ENCODE data around the gene IQGAP2.
A peak's percentile ranks its signal among the peaks of the same experiment; 100 is the strongest.

Gene IQGAP2

DNA sequence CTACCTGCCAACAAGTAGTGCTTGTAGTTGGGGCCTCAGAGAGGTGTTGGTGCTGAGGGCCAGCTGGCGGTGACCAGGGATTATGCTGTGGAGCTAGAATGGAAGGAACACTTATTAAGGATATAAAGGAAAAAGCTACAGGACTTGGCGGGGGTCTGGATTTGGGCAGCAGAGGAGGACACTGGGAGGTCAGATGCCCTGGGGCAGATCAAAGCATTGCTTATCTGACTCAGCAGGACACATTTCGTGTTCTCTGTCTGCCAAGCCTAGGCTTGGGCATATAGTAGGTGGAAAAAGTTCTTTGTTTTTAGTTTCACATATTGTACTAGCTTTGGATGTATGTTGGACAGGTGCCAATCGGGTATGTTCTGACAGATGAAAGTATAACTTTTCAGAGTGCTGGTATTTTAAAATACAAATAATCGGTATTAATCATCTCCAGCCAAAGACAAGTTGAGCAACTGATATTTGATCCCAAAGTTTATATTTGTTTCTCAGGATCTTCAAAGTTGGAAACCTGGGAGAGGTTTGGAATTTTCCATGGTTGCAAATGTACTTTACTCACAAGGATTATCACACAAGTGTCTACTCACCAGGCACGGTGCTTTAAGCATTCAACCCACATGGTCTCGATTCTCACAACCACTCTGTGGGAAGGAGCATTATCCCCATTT lies 69.4 kb downstream of the IQGAP2 start:
- DNase-seq (ENCODE audit: insufficient read length, low spot score) (no peak), FAIRE-seq (no peak)

DNA sequence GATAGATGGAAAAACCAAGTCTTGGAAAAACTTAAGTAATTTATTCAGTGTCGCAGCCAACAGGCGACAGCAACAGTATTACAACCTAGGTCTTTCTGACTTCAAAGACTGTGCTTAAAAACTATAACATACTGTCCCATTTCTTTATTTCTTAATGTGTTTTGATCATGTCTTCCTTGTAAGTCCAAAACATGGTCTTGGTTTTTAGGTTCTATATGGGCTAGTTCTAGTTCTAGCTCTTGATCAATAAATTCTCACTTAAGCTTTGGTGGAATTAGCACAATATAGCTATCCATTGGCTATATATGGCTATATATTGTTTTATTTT lies 69.9 kb downstream of the IQGAP2 start:
- FAIRE-seq: no peak
- no peak for DNase-seq (ENCODE audit: insufficient read length, low spot score)

DNA sequence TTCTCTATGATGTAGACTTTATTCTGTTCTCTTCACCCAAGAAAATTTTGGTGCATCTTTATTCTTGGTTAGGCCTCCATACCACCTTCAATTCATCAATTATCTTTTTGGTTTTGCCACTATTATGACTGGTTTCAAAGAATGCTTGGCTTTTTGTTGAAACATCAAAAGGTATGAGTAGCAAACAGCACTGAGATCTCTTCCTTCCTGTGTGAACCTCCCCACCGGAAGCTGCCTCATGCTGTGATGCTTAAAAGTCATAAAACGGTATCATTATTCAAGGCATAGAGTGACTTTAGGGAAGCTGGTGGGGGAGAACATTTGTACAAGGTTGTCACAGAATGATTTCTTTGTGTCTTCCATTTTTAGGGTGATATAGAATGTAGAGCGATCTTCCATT lies 70.6 kb downstream of the IQGAP2 start:
- DNase-seq (ENCODE audit: insufficient read length, low spot score) (peak; percentile 14), FAIRE-seq (peak; percentile 45)

DNA sequence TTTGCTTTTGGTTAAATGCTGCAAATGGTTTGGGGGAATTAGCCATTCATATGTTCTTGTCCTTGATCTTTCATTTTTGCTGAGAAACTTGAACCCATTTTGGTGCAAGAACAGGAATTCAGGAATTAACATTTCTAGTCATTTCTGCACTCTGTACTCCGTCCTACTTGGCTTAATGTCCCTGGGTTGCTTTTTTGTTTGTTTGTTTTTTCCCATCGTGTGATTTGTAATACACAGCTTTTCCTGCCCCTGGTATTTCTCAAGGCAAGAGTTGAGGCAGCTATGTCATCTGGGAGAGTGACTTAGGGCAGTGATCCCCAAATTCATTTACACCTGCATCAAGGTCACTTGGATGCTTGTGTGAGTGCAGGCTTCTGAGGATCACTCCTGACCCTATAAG lies 71.3 kb downstream of the IQGAP2 start:
- DNase-seq (ENCODE audit: insufficient read length, low spot score): no peak
- FAIRE-seq: no peak

DNA sequence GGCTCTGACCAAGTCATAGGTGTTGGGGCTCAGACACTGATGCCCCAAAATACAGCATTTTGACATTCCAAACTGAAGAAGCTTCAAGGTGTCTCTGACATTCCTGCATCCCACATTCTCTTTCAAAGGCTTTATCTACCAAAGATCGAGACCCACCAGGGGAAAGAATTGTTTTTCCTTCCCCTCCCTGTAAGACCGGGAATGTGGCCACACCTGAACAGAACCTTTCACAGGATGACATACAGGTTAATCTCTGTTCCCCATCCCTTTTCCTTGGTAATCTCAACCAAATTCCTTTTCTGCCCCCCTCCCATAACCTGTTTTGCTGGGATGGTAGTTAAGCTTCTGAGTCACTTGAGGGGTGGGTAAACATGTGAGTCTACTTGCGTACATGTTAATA lies 72.3 kb downstream of the IQGAP2 start:
- no peak for FAIRE-seq
- no peak for DNase-seq (ENCODE audit: insufficient read length, low spot score)

DNA sequence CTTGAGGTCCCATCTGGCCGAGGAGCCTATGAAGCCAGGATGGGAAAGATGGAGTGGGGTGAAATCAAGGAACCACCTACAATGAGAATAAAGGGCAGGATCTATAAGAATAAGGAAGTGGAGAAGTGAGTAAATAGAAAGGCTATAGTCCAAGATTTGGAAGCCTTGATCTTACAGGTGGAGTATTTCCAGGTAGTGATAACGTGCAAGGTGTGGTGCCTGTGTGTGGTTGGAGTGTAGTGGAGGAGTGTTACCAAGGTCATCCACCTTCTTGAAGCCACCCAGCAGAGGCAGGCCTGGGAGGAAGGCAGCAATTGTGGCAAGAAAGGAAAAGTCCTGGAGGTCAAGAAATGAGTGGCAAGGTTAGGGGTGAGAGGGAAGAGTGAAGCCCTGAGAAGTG lies 72.9 kb downstream of the IQGAP2 start:
- no peak for DNase-seq (ENCODE audit: insufficient read length, low spot score)
- FAIRE-seq: no peak

DNA sequence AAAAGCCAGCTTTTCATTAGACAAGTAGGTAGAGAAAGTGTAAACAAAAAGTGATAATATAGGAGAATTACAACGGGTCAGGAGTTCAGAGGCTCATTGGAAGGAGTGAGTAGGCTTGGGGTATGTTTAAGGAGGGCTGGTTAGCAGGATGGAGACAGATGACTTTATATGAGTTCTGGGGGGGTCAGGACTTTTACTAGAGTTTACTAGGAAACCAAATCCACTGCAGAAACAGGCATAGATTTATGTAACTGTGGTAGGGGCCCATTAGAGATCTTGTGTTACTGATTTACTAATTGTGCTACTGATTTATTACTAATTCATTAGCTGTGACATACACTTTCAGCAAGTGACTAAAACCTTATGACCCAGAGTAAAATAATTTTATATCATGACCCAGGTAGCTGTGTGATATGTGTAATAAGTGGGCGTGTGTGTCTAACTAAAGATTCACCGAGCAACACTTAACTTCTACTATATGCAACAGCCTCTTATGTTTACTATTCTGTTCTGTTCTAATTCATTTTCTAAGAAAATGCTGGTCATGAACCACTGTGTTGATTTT lies 73.5 kb downstream of the IQGAP2 start:
- DNase-seq (ENCODE audit: insufficient read length, low spot score) (no peak), FAIRE-seq (no peak)

DNA sequence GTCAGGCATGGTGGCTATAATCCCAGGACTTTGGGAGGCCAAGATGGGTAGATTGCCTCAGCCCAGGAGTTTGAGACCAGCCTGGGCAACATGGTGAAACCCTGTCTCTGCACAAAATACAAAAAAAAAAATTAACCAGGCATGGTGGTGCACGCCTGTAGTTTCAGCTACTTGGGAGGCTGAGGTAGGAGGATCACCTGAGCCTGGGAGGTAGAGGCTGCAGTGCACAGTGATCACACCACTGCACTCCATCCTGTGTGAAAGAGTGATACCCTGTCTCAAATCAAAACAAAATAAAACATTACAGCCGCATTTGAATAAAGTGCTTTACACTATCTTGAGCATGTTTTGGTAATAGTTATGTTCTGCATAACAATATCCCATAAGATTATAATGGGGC lies 74.0 kb downstream of the IQGAP2 start:
- FAIRE-seq (no peak), DNase-seq (ENCODE audit: insufficient read length, low spot score) (no peak)

DNA sequence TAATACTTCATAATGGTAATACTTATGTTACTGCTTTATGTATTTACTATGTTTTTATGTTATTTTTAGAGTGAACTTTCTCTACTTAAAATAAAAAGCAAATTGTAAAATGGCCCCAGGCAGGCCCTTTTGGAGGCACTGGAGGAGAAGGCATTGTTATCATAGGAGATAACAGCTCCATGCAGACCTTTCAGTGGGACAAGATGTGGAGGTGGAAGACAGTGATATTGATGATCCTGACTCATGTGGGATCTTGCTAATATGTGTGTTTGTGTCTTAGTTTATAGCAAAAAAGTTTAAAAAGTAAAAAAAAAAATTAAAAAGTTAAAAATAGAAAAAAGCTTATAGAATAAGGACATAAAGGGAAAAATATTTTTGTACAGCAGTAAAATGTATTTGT lies 74.5 kb downstream of the IQGAP2 start:
- FAIRE-seq (no peak), DNase-seq (ENCODE audit: insufficient read length, low spot score) (no peak)

DNA sequence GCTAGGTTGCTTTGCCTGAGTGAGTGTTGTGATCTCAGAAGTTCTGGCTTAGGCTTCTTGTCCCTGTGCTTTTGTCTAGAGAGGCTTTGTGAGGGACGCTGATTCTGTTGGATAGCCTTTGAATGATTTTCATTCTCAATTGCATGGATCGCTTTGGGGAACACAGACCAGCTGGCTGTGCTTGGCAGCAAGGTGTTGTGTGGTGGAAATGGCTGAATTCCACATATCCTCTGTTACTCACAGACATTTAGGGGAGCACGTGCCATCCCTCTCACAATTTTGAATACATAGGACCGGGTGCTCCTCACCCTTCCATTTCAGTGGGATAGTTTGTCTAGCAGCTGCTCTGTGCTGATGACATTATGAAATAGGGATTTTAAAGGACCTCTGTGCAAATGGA lies 76.2 kb downstream of the IQGAP2 start:
- DNase-seq (ENCODE audit: insufficient read length, low spot score): no peak
- FAIRE-seq: no peak

DNA sequence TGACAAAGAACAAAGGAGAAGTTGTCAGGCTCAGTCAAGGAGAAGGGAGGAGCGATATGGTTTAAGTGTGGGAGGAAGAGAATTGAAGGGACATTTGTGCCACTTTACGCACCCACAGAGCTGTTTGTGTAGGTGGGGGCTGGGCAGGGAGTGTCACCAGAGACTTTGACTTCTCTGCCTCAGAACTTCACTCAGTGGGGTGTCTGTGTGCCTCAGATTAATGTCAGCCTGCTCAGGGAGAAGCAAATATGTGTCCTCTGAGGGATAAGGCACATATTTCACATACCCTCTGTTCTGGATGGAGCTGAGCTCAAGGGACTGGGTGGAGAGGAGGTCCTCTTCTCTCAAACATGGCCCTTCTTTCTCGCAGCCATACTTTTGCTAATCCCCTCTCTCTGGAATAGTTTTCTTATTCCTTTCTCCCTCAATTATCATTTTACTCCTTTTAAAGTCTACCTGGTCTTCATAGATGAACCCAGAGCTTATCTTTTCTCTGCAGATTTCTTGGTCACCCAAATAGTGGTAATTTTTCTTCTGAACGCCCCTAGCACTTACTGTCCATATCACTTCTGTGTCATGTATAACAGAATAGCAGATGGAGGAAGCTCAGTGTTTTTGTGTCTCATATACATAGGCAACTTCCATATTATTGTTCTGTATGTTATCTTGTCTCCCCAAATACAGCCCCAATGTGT lies 77.0 kb downstream of the IQGAP2 start:
- DNase-seq (ENCODE audit: insufficient read length, low spot score) (no peak), FAIRE-seq (no peak)

DNA sequence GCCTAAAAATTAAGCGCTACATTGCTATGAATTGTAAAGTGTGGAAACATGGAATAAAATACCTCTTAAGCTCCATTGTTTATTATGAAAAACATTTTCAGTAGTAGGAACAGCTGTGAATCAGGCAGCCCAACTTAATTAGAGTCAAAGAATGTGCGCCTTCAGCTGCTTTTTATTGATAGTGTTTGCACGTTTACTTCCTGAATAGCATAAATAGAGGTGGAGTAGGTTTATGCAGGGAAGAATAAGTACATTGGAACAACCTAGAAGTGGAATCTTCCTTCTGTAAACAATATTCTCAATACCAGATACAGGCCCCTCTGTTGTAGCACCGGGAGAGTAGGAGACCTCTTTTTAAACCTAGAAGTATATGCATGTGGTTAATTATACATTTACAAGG lies 79.9 kb downstream of the IQGAP2 start:
- DNase-seq (ENCODE audit: insufficient read length, low spot score) (no peak), FAIRE-seq (no peak)

DNA sequence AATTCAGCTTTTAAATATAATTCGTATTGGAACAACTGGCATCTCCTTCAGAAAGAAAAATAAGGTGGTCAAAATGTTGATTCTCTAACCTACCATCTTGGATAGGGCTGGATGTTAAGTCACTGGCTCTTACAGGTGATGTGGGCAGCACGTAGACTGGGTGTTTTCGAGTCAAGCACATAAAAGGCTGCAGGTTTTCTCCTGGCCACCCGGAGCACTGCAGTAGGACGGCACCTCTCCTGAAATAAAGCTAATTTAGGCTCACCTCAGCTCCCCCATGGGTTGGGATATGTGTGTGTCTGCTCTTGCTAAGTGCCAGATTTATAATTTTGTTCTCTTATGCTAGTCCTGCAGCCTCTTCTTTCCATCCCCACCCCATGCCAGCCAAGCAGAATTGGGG lies 80.3 kb downstream of the IQGAP2 start:
- FAIRE-seq (no peak), DNase-seq (ENCODE audit: insufficient read length, low spot score) (no peak)

DNA sequence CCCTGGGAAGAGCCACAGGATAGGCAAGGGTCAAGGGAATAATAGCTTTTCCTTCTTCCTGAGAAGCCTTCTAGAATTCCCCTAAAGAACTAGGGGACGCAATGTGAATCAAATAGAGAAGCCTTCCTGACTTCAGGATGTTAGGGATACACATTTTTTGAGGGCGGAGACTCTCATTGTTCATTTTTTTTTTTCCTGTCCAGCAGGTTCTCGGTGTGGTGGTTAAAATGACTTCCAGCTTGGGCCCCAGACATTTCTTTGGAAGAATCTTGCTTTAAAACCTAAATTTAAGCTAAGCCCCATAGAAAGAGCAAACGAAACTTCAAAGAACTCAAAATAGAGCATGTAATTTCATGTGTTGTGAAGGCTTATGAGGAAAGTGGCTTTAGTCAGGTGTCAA lies 80.8 kb downstream of the IQGAP2 start:
- no peak for FAIRE-seq

DNA sequence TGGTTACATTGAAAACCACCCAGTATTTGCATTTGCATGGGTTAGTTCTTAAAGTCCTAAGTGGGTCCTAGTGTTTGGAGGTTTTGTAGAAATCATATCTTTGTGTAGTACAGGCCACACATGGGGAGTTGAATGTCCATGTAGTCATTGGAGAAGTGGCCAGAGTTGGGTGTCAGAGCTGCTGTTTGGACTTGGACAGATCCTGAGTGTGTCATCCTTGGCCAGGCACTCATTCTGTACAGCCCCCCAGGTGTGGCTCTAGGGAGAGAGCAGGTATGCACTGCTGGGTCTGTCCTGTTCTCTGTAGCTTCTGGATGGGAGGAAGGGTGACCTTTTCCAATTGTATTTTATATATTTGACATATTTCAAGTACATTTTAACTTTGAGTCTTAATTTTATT lies 82.4 kb downstream of the IQGAP2 start:
- no peak for FAIRE-seq
- no peak for DNase-seq (ENCODE audit: insufficient read length, low spot score)

More for the DNA sequence above, 80.8 kb downstream of the IQGAP2 start:
- no peak for DNase-seq (ENCODE audit: insufficient read length, low spot score)

DNA sequence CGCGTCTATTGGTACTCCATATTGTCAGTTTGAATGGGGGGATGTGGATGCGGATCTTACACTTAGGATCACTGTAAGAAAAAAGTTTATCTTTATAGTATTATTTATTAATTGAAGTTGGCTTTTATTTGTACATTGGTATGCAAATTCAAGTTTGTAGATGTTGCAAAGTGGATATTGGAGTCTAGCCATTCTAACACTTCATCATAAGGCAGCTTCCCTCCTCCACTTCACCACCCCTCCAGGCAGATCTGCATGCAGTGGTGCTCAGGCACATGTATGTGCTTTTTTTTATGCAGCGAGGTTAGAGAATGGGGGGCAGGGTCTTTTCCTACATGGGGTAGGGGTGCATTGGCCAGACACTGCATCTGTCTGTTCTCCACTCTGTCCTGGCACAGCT lies 84.3 kb downstream of the IQGAP2 start:
- DNase-seq (ENCODE audit: insufficient read length, low spot score): no peak
- no peak for FAIRE-seq

DNA sequence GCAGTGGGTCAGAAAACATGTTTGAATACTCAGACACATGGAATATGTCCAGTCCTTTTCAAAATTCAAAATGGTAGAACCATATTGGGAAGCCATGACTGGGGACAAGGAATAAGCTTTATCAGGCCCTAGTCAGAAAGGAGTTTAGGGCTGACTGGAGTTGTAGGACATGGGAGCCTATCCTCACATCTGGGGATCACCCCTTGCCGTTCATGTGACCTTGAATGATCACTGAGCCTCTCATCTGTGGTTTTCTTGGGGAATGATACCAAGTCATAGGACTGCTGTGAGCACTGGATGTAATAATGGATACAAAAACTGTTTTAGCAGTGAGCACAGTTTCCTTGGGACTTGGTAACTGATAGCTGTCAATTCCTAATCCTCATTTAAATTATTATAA lies 84.7 kb downstream of the IQGAP2 start:
- FAIRE-seq (no peak), DNase-seq (ENCODE audit: insufficient read length, low spot score) (no peak)

DNA sequence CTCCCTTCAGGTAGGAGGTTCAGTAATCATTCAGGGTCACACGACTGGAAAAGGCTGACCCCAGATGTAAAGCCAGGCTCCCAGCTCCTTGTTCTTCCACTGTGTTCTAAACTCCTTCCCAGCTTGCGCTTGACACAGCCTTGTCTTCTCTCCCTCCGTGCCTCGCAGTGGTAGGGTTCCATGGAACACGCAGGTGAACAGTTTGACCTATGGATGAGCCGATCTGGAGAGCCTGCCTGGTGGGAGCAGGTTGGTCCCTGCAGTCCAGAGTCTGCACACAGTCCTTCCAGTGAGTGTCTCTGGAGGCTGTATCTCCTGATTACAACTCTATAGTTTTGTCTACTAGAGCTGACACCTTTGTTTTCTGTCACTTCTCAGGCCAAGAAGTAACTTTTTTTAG lies 85.9 kb downstream of the IQGAP2 start:
- FAIRE-seq: no peak
- DNase-seq (ENCODE audit: insufficient read length, low spot score): no peak

DNA sequence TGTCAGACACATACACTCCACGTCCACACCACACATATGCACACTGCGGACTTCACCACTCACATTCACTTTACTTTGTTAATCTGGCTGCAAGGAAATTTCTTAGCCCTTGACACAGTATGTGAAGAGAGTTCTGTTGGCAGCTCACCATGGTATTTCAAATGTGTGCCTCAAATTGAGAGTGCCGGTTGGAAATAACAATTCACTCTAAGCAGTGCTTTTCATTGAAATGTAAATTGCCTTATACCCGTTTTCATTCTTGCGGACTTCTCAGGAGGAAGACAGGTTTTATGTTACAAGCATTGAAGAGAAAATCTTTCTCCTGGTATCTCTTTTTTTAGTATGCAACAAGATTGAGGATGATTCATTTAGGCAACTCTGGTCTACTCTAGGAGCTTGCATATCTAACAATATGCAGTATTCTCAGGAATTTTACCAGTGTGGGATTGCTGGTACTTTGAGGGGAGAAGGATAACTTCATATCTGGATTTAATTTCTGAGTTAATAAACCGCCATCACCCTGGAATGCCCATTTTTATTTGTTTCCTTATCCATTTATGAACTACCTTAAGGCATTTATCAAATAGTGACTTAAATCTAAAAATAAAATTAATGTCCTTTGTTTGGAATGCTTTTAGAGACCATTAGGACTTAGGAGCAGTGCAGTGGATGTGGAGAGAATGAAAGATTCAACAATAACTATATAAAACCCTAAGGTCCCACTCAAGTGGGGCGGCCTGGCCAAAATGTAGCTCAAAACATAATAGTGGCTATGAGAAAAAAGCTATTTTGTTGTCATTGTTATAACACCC lies 87.0 kb downstream of the IQGAP2 start:
- FAIRE-seq: no peak
- no peak for DNase-seq (ENCODE audit: insufficient read length, low spot score)

DNA sequence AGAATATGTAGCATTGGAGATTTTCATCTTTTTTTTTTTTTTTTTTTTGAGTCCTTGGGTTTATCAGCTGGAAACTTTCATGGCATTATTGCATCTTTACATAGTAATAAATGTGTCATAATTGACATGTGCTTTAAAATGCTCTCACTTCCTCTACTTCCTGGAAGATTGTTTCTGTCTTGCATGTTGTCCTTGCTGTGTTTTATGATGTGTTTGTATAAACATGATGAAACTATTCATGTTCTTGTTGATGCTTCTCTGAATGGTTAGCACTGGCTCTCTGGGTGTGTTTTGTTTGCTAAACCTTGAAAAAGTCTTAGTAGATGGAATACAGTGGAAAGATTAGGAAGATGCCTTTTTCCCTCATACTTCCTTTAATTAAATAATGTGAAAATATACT lies 87.9 kb downstream of the IQGAP2 start:
- FAIRE-seq: no peak

DNA sequence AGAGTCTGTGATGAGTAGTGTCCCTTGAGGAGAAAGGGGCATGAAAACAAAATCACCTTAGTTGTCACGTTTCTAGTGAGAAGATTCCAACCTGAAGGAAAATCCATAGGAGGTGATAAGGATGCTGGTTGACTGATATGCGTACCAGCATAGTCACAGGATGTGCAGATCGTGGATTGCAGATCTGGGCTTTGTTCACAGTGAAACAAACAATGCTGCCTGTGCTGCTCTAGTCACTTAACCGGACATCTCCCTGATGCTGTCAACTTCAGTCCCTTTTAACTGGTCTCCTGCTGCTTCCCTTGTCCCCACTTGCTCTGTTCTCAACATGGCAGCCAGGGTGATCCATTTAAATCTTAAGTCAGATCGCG lies 89.7 kb downstream of the IQGAP2 start:
- FAIRE-seq (no peak), DNase-seq (ENCODE audit: insufficient read length, low spot score) (no peak)

More for the DNA sequence above, 87.9 kb downstream of the IQGAP2 start:
- no peak for DNase-seq (ENCODE audit: insufficient read length, low spot score)
